Osteoblast (primary cell): ENCODE data around the gene FURIN. TPM values are rescaled to one million over a fixed set of nuclear protein-coding genes. Genes with fewer than 3 reads are reported as not detected.

ENCODE experiments used
- DNase-seq: peaks from one replicate; pipeline ENCODE4 v3.0.0; 2011; ENCODE audit warnings: low spot score, mixed read lengths; ENCODE audit not compliant: insufficient read length; ENCODE audit errors: missing footprints
- H2AFZ ChIP-seq: 2 replicates; pipeline ENCODE4 v1.6.0; 2011; ENCODE audit warnings: mild to moderate bottlenecking, low read length
- H3K27ac ChIP-seq: 2 replicates; pipeline ENCODE4 v1.5.1; 2011; ENCODE audit warnings: mild to moderate bottlenecking, low read depth, low read length, moderate library complexity
- H3K27me3 ChIP-seq: 2 replicates; pipeline ENCODE4 v1.6.0; 2012; ENCODE audit warnings: mild to moderate bottlenecking, control low read depth, inconsistent platforms, low read length, moderate library complexity; ENCODE audit not compliant: insufficient read depth
- H3K36me3 ChIP-seq: 2 replicates; pipeline ENCODE4 v1.5.1; 2011; ENCODE audit warnings: mild to moderate bottlenecking, low read length, control low read depth, moderate library complexity; ENCODE audit not compliant: insufficient read depth
- H3K4me1 ChIP-seq: 2 replicates; pipeline ENCODE4 v1.5.1; 2011; ENCODE audit warnings: mild to moderate bottlenecking, low read length, control low read depth, moderate library complexity; ENCODE audit not compliant: insufficient read depth
- H3K4me2 ChIP-seq: 2 replicates; pipeline ENCODE4 v1.6.0; 2011; ENCODE audit warnings: mild to moderate bottlenecking, low read length; ENCODE audit not compliant: insufficient read depth
- H3K4me3 ChIP-seq: fragments of 200-600 bp; sonication (generic); 3 replicates; pipeline ENCODE4 v1.5.1; 2012; ENCODE audit warnings: mild to moderate bottlenecking, low read length, inconsistent platforms; ENCODE audit not compliant: insufficient read depth
- H3K79me2 ChIP-seq: 2 replicates; pipeline ENCODE4 v1.6.0; 2012; ENCODE audit warnings: mild to moderate bottlenecking, low read length, control low read depth, inconsistent platforms; ENCODE audit not compliant: insufficient read depth
- H3K9me3 ChIP-seq: 2 replicates; pipeline ENCODE4 v1.5.1; 2011; ENCODE audit warnings: low read depth, low read length, control low read depth
- H4K20me1 ChIP-seq: 2 replicates; pipeline ENCODE4 v1.6.0; 2012; ENCODE audit warnings: mild to moderate bottlenecking, low read length, control low read depth; ENCODE audit not compliant: insufficient read depth
- CTCF ChIP-seq: IDR thresholded peaks from 2 replicates; pipeline ENCODE4 v1.5.1; 2011; ENCODE audit warnings: mild to moderate bottlenecking, low read depth, low read length, moderate library complexity; ENCODE audit errors: extremely low read depth
- total RNA-seq: library from RNA; depleted of rRNA; stranded (reverse); fragments of >200 nt; gene quantifications from 2 replicates; pipeline ENCODE4 v1.2.3, GENCODE V29; 2012

Gene FURIN
- total RNA-seq, 1 donor: 39.1 TPM

- Histone ChIP-seq H3K4me2 (peak overlapping the region; percentile 86), H2AFZ (peak overlapping the region; percentile 51), H3K27ac (peak overlapping the region; percentile 88), H3K79me2 (peaks cover 61% of the 10 kb centered on the region), H3K27me3 (no peaks in the 10 kb centered on the region), H3K4me1 (peaks cover 48% of the 10 kb centered on the region), H3K4me3 (peak overlapping the region; percentile 80), H3K36me3 (peaks cover 6% of the 10 kb centered on the region), H3K9me3 (no peaks in the 10 kb centered on the region), H4K20me1 (peaks cover 27% of the 10 kb centered on the region)
- no peak for TF ChIP-seq CTCF
- DNase-seq: peak; percentile 90
Observed at GRCh38 chr15:90871716-90872485, 3.5 kb downstream of the FURIN start.

DNA sequence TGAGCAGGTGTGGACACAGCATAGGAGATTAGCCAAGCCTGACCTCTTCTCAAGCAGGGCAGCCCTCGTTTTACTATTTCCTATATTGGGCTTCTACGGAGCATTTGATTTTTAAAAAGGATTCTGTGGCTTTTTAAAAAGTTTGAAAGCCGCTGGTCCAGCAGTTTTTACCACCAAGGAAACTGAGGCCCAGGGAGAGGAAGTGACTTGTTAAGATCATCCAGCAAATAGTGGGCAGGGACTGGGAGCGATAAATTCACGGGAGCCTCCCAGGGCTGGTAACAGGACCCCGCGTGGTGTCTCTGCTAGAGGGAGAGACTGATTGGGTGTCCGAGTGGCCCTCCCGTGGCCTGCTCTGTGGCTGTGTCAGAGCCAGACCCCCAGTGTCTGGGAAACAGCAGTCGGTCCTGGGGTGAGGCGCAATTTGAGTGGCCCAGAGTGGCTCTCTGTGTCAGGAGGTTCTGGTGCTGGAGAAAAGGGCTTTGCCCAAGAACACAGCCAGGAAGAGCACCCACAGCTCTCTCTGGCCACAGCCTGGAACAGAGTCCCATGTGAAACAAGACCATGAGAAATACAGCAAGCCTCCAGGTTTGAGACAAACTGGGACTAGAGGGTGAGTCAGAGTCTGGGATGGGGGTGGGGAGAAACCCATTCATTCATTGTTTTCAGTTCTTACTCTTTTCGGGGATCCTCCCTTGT is 4.2 kb downstream of the FURIN start:
- Histone ChIP-seq H3K27ac (peak overlapping the region; percentile 88), H2AFZ (no peak overlapping the region), H3K4me1 (peaks cover 48% of the 10 kb centered on the region), H3K36me3 (peaks cover 13% of the 10 kb centered on the region), H3K27me3 (no peaks in the 10 kb centered on the region), H3K4me3 (peak overlapping the region; percentile 80), H4K20me1 (peaks cover 27% of the 10 kb centered on the region), H3K9me3 (no peaks in the 10 kb centered on the region), H3K4me2 (peak overlapping the region; percentile 86), H3K79me2 (peaks cover 61% of the 10 kb centered on the region)
- no peak for TF ChIP-seq CTCF
- peak; percentile 98 for DNase-seq

DNA sequence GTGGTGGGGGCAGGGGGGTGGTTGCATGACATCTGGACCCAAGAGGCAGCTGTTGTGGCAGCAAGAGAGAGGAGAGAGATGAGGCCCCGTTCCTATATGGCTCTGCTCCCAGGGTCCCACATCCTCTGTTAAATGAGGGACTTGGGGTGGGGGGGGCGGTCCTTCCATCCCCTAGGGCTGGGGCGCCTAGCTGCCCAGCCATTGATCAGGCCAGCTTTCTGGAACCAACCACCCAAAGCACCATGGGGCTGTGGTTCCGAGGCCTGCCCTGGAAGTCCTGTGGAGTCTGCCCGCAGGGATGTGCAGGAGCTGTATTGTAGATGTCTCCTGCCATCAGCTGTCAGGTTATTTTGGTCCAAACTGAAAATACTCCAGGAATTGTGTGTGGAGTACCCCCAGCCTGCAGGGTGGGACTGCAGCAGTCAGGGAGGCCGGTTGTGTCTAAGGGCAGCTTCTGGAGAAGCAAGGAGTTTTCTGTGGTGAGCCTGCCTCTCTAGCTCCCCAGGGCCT is 5.2 kb downstream of the FURIN start:
- no peaks in the 10 kb centered on the region for H3K9me3 ChIP-seq
- peaks cover 45% of the 10 kb centered on the region for H3K4me1 ChIP-seq
- H4K20me1 ChIP-seq: peaks cover 27% of the 10 kb centered on the region
- peak overlapping the region; percentile 80 for H3K4me3 ChIP-seq
- no peak for TF ChIP-seq CTCF
- H3K79me2 ChIP-seq: peaks cover 61% of the 10 kb centered on the region
- DNase-seq: no peak
- H2AFZ ChIP-seq: peak overlapping the region; percentile 35
- H3K4me2 ChIP-seq: peak overlapping the region; percentile 86
- H3K27me3 ChIP-seq: no peaks in the 10 kb centered on the region
- peaks cover 22% of the 10 kb centered on the region for H3K36me3 ChIP-seq
- peak overlapping the region; percentile 88 for H3K27ac ChIP-seq
